ENCODE data around the gene SBF2.
"Not testable (repeated sequence)": the region's sequence is repeated elsewhere in the genome, so short reads cannot be mapped to it uniquely, and the experiment has no call there.

Gene SBF2

GRCh38 chr11:10268746-10269488, 25.1 kb downstream of the SBF2 start:
- no peak for DNase-seq (ENCODE audit: low read depth in 2 of 2, low spot score in 1 of 2)

- no peak for DNase-seq (ENCODE audit: low read depth in 2 of 2, low spot score in 1 of 2)
Observed at GRCh38 chr11:10267821-10268220, 26.2 kb downstream of the SBF2 start.

GRCh38 chr11:10265936-10266335, 28.1 kb downstream of the SBF2 start:
- no peak for DNase-seq (ENCODE audit: low read depth in 2 of 2, low spot score in 1 of 2)

- not testable (repeated sequence) for DNase-seq (ENCODE audit: low read depth in 2 of 2, low spot score in 1 of 2)
Observed at GRCh38 chr11:10264716-10265115, 29.3 kb downstream of the SBF2 start.

- no peak for DNase-seq (ENCODE audit: low read depth in 2 of 2, low spot score in 1 of 2)
Observed at GRCh38 chr11:10263929-10264328, 30.1 kb downstream of the SBF2 start.

GRCh38 chr11:10261821-10262220, 32.2 kb downstream of the SBF2 start:
- no peak for DNase-seq (ENCODE audit: low read depth in 2 of 2, low spot score in 1 of 2)

- no peak for DNase-seq (ENCODE audit: low read depth in 2 of 2, low spot score in 1 of 2)
Observed at GRCh38 chr11:10257478-10257877, 36.5 kb downstream of the SBF2 start.

- no peak for DNase-seq (ENCODE audit: low read depth in 2 of 2, low spot score in 1 of 2)
Observed at GRCh38 chr11:10255388-10256125, 38.5 kb downstream of the SBF2 start.

GRCh38 chr11:10249448-10250131, 44.4 kb downstream of the SBF2 start:
- not testable (repeated sequence) for DNase-seq (ENCODE audit: low read depth in 2 of 2, low spot score in 1 of 2)

- no peak for DNase-seq (ENCODE audit: low read depth in 2 of 2, low spot score in 1 of 2)
Observed at GRCh38 chr11:10247011-10247410, 47.0 kb downstream of the SBF2 start.

GRCh38 chr11:10243896-10244575, 50.0 kb downstream of the SBF2 start:
- DNase-seq (ENCODE audit: low read depth in 2 of 2, low spot score in 1 of 2): no peak

GRCh38 chr11:10236840-10237239, 57.2 kb downstream of the SBF2 start:
- no peak for DNase-seq (ENCODE audit: low read depth in 2 of 2, low spot score in 1 of 2)

GRCh38 chr11:10233581-10233980, 60.4 kb downstream of the SBF2 start:
- no peak for DNase-seq (ENCODE audit: low read depth in 2 of 2, low spot score in 1 of 2)

- DNase-seq (ENCODE audit: low read depth in 2 of 2, low spot score in 1 of 2): no peak
Observed at GRCh38 chr11:10232756-10233155, 61.3 kb downstream of the SBF2 start.

- DNase-seq (ENCODE audit: low read depth in 2 of 2, low spot score in 1 of 2): not testable (repeated sequence)
Observed at GRCh38 chr11:10231803-10232202, 62.2 kb downstream of the SBF2 start.

- no peak for DNase-seq (ENCODE audit: low read depth in 2 of 2, low spot score in 1 of 2)
Observed at GRCh38 chr11:10225553-10225952, 68.5 kb downstream of the SBF2 start.

GRCh38 chr11:10222399-10222798, 71.6 kb downstream of the SBF2 start:
- no peak for DNase-seq (ENCODE audit: low read depth in 2 of 2, low spot score in 1 of 2)

GRCh38 chr11:10221342-10221741, 72.7 kb downstream of the SBF2 start:
- DNase-seq (ENCODE audit: low read depth in 2 of 2, low spot score in 1 of 2): no peak

- DNase-seq (ENCODE audit: low read depth in 2 of 2, low spot score in 1 of 2): no peak
Observed at GRCh38 chr11:10211470-10211869, 82.5 kb downstream of the SBF2 start.

GRCh38 chr11:10209326-10209725, 84.7 kb downstream of the SBF2 start:
- no peak for DNase-seq (ENCODE audit: low read depth in 2 of 2, low spot score in 1 of 2)

GRCh38 chr11:10208131-10208575, 85.9 kb downstream of the SBF2 start:
- no peak for DNase-seq (ENCODE audit: low read depth in 2 of 2, low spot score in 1 of 2)

Data from stimulated activated CD8-positive, alpha-beta memory T cell treated with anti-CD3 and anti-CD28 coated beads, Interleukin-4, amount 100 ng/mL, for 4 hours (primary cell).